HG02852 (cell line): ENCODE results near the gene MAPRE2.
A peak's percentile ranks its signal among the peaks of the same experiment; 100 is the strongest.

Experiments
- ATAC-seq: cut with Tn5 transposase; IDR thresholded peaks from one replicate; pipeline ENCODE4 v1.9.1; 2021; ENCODE audit warnings: mild to moderate bottlenecking, moderate library complexity; ENCODE audit not compliant: unreplicated experiment

Gene MAPRE2

GRCh38 chr18:35040988-35041814 lies at the start of gene MAPRE2:
Gene MAPRE2 (plus strand): TSS chr18:35041413. CDS start chr18:35041540, 127 bp downstream.
- peak; percentile 81 for ATAC-seq

- no peak for ATAC-seq
Measured at GRCh38 chr18:34991561-34991960, 49.7 kb upstream of the MAPRE2 start.

- no peak for ATAC-seq
Measured at GRCh38 chr18:34993289-34993688, 47.9 kb upstream of the MAPRE2 start.

- ATAC-seq, result no peak
Measured at GRCh38 chr18:34995746-34996145, 45.5 kb upstream of the MAPRE2 start.

GRCh38 chr18:34998661-34999060 lies 42.6 kb upstream of the MAPRE2 start:
- no peak for ATAC-seq

GRCh38 chr18:34999756-35000289 lies 41.4 kb upstream of the MAPRE2 start:
- no peak for ATAC-seq

GRCh38 chr18:35000457-35000856 lies 40.8 kb upstream of the MAPRE2 start:
- ATAC-seq, result no peak

GRCh38 chr18:35002120-35002519 lies 39.1 kb upstream of the MAPRE2 start:
- ATAC-seq, result no peak

- peak; percentile 84 for ATAC-seq
Measured at GRCh38 chr18:35005963-35006577, 35.1 kb upstream of the MAPRE2 start.

GRCh38 chr18:35010156-35010555 lies 31.1 kb upstream of the MAPRE2 start:
- ATAC-seq, result no peak

GRCh38 chr18:35010993-35011392 lies 30.2 kb upstream of the MAPRE2 start:
- no peak for ATAC-seq

GRCh38 chr18:35019933-35020332 lies 21.3 kb upstream of the MAPRE2 start:
- ATAC-seq, result no peak

GRCh38 chr18:35022426-35023001 lies 18.7 kb upstream of the MAPRE2 start:
- no peak for ATAC-seq

- ATAC-seq, result no peak
Measured at GRCh38 chr18:35024196-35024595, 17.0 kb upstream of the MAPRE2 start.

GRCh38 chr18:35024965-35025364 lies 16.2 kb upstream of the MAPRE2 start:
- no peak for ATAC-seq

- ATAC-seq, result no peak
Measured at GRCh38 chr18:35026407-35027061, 14.7 kb upstream of the MAPRE2 start.

GRCh38 chr18:35027206-35027605 lies 14.0 kb upstream of the MAPRE2 start:
- no peak for ATAC-seq

GRCh38 chr18:35028536-35028935 lies 12.7 kb upstream of the MAPRE2 start:
- no peak for ATAC-seq

GRCh38 chr18:35029103-35029502 lies 12.1 kb upstream of the MAPRE2 start:
- ATAC-seq, result no peak

- ATAC-seq, result peak; percentile 81
Measured at GRCh38 chr18:35029770-35030169, 11.4 kb upstream of the MAPRE2 start.

GRCh38 chr18:35030277-35030989 lies 10.8 kb upstream of the MAPRE2 start:
- peak; percentile 36 for ATAC-seq
